Stimulated activated CD8-positive, alpha-beta memory T cell treated with anti-CD3 and anti-CD28 coated beads, Interleukin-7, amount 100 ng/mL, for 4 hours (primary cell): Measurements from ENCODE around the gene PLCB4.
"Not testable (repeated sequence)": the region's sequence is repeated elsewhere in the genome, so short reads cannot be mapped to it uniquely, and the experiment has no call there.

Experiments used
- DNase-seq, 2 donors: peaks; one replicate each; pipeline ENCODE4 v3.0.0-alpha.2; 2020; ENCODE audit warnings: low read depth in 2 of 2

PLCB4 gene

DNA sequence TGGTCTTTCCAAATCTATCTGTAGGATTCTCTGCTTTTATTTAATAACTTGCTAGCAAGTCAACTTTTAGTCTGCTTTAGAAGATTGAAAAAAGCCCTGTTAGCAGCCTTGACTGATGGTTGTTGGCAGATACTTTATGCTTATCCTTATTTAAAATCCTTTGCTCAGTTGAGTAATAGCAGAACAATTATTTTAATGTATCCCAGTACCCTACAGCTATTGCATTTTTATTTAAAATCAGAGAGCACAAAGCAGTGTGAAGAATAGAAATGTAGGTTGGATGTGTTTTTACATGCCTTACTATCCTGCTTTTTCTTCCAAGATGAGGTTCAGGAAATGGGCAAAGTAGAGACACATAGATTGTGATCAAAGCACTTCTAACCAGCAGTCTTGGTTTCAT, 298.4 kb downstream of the PLCB4 start:
- DNase-seq = no peak

GRCh38 chr20:9367746-9368145, 298.9 kb downstream of the PLCB4 start:
- DNase-seq = no peak

DNA sequence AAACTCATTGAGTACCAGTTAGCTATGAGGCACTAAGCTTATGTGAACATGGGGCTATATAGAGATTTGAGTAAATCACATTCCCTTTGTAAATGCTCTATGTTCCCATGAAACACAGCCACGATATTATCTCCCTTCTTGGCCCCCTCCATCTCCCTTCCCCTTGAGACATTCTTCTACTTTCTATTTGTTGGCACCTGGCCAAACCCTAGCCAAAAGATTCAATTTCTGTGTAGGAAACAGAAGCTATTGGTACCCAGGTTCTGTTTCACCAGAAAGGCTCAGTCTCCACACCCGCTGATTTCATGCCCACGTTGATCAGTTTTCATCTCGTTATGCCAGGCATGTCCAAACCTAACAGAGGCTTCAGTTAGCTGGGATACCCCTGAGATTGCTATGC, 300.0 kb downstream of the PLCB4 start:
- DNase-seq = no peak

DNA sequence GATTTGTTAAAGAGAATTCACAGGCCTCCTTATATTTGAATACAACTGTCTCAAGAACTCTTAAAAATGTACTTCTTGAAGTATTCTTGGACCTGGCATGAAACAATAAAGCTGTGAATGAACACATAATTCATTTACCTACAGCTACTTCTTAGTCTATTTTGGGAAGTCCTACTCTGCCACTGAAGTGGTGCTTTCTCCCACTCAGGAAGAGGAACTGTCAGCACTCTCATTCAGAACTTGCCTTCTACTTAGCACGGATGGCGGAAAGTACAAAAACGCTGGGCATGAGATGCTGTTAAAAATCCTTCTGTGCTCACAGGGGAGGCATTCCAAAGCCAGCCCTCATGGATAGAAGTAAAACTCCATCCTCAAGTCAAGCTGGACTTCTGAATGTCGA, 300.7 kb downstream of the PLCB4 start:
- no peak for DNase-seq

GRCh38 chr20:9374072-9374471, 305.2 kb downstream of the PLCB4 start:
- no peak for DNase-seq

- no peak for DNase-seq
These were observed 305.6 kb downstream of the PLCB4 start for GRCh38 chr20:9374480-9374879.

- DNase-seq = no peak
These were observed 306.4 kb downstream of the PLCB4 start for GRCh38 chr20:9375221-9375681.

GRCh38 chr20:9377007-9377406, 308.1 kb downstream of the PLCB4 start:
- no peak for DNase-seq

- DNase-seq = not testable (repeated sequence)
These were observed 316.7 kb downstream of the PLCB4 start for GRCh38 chr20:9385345-9386310.

DNA sequence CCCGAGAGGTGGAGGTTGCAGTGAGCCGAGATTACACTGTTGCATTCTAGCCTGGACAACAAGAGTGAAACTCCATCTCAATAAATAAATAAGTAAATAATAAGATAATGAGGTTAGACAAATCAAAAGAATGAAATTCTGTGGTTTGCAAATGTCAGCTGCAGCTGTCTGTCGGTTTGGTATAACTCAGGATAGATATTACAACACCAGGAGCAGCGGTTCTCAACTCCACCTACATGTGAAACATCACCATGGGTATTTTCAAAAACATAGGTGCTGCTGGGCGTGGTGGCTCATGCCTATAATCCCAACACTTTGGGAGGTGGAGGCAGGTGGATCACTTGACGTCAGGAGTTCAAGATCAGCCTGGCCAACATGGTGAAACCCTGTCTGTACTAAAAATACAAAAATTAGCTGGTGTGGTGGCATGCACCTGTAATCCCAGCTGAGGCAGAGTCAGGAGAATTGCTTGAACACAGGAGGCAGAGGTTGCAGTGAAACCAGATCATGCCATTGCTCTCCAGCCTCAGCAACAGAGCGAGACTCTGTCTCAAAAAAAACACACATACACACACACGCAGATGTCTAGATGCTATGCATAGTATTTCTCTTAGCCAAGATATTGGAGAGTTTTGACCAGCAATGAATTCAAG, 319.4 kb downstream of the PLCB4 start:
- no peak for DNase-seq

- no peak for DNase-seq
These were observed 319.9 kb downstream of the PLCB4 start for GRCh38 chr20:9388813-9389161.

- no peak for DNase-seq
These were observed 320.5 kb downstream of the PLCB4 start for GRCh38 chr20:9389346-9389745.

DNA sequence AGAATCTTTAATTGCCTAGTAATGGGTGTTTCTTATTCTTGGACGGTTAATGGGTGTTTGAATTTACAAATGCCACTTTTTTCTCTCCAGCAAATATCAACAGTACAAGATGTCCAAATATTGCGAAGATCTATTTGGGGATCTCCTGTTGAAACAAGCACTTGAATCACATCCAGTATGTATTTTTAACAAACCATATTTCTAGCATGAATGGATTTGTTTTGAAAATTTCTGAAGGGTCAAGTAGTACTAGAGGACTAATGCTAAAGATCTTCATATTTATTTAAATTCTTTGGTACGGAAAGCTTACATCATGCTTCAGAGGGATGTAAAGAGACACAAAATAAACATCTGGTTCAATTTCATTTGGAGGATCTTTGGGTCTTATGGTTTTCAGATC, 321.6 kb downstream of the PLCB4 start:
- no peak for DNase-seq

- DNase-seq = no peak
These were observed 324.3 kb downstream of the PLCB4 start for GRCh38 chr20:9392892-9393857.

DNA sequence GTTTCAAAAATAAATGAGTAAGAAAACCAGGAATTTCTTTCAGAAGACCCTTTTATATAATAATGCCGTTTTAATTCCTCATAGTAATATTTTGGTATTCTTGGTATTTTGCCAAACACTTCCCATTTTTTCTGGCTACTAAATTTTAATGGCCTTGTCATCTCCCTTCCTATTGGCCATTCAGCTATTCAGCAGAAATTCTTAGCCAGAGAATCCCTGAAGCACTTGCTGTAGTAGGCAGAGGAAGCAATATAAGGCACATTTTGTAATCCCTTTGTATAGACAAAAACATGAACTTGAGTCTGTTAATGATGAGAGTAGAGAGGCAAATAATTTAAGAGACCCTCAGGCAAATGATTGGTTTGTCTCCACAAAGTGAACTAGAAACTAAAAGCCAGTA, 327.1 kb downstream of the PLCB4 start:
- no peak for DNase-seq

DNA sequence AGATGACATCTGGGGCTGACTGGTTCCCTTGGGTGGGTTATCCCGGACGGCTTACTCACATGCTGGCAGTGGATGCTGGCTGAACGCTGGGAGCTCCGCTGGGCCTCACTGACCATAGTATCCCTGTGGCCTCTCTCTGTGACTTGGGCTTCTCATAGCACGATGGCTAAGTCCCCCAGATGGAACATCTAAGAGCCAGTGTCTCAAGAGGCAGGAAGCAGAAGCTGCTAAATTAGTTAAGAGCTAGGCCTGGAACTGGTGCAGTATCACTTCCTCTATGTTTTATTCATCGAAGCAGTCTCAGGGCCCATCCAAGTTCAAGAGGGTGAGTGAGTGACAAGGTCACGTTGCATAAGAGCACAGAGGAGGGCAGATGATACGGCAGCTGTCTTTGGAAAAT, 329.0 kb downstream of the PLCB4 start:
- DNase-seq = no peak

DNA sequence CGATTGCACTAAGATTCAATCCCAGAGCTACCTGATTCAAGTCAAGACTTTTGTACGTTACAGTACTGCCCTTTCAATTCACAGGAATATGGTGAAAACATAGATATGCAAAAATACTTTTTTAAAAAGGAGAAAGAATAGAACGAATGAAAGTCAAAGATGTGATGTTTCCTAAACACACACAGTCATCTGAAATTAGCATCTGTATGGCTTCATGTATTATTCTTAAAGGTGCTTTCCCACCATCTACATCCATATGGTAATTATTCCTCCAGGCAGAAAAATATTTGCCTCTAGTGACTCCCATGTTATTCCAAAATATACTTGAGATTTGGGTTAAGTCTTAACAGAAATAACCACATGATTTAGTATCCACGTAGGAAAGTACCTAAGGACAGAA, 330.0 kb downstream of the PLCB4 start:
- DNase-seq = no peak

DNA sequence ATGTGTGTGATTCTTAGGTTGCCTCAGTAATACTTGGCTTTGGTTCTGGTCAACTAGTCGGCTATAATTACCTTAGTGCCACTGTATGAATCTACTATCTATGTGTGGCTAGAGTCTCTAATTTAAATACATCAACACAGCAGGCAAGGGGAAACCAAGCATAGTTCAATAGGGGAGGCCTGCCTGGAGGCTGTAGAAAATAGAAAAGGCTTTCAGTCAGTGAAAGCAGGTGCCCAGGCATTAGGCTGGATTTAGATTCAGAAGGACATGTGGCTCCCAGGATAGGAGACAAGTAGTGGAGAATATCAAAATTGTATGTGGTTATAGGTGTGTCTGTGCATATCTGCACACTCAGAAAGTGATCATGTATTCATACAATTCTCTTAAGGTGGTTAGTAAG, 330.4 kb downstream of the PLCB4 start:
- no peak for DNase-seq

DNA sequence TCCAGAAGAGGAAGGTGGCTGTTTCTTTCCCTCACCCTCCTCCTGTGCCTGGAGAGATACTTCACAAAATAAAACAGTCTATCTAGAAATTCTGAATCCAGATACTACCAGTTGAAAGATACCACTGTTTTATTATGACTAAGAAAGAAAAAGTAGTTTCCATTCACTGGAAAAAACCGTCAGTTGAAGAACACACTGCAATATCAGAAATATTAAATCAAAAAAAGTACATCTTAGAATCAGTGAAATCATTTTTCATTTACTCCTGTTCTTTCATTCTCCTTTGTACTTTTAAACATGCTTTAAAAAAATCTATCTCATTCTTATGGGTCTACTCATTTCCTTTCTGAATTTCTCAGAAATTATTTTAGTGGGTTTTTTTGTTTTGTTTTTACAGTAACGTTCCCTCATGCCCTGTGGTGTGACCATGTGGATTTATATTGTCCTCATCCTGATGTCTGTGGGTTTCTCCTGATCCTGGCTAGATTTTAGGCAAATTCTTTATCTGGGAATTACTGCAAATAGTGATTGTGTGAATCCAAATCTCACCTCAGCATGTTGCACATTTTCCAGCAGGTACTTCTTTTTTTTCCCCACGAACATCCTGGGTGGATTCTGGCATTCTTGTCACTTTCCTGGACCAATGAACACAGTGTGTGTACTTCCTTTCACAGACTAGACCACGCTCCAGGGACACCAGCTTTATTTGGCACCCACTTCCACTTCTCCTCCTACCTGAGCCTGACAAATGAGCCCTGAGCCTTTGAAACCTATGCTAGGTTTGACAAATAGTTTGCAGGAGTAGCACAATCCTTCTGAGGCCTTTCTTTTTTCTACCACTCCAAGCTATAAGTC, 331.5 kb downstream of the PLCB4 start:
- DNase-seq = no peak

- DNase-seq = no peak
These were observed 332.5 kb downstream of the PLCB4 start for GRCh38 chr20:9401371-9401770.

- DNase-seq = no peak
These were observed 333.3 kb downstream of the PLCB4 start for GRCh38 chr20:9402141-9402540.
